ENCODE data around the gene ZSWIM6.

ZSWIM6 gene

GRCh38 chr5:61570767-61571166 lies 238.7 kb downstream of the ZSWIM6 start:
- H3K27ac ChIP-seq (ENCODE audit: low read depth, low read length), result no peak overlapping the region
- no peak overlapping the region for H3K4me2 ChIP-seq (ENCODE audit: low read depth, low read length, poor library complexity, severe bottlenecking)
- no peak overlapping the region for H3K9ac ChIP-seq (ENCODE audit: low read length)
- no peaks in the 10 kb centered on the region for H3K27me3 ChIP-seq (ENCODE audit: low read length)
- H3K4me3 ChIP-seq (ENCODE audit: insufficient read depth, low read length, poor library complexity, severe bottlenecking), result no peak overlapping the region
- H2AFZ ChIP-seq (ENCODE audit: low read depth, low read length, severe bottlenecking), result no peak overlapping the region
- H3K9me3 ChIP-seq (ENCODE audit: insufficient read depth, low read length), result no peaks in the 10 kb centered on the region
- no peaks in the 10 kb centered on the region for H3F3A ChIP-seq (ENCODE audit: insufficient read depth)
- no peaks in the 10 kb centered on the region for H4K20me1 ChIP-seq (ENCODE audit: low read depth, low read length)
- no peaks in the 10 kb centered on the region for H3K79me2 ChIP-seq (ENCODE audit: insufficient read depth, low read length)
- H3K9me2 ChIP-seq (replicated peaks; ENCODE audit: insufficient read depth, low read length), result no peaks in the 10 kb centered on the region
- TF ChIP-seq, protein P1, sequence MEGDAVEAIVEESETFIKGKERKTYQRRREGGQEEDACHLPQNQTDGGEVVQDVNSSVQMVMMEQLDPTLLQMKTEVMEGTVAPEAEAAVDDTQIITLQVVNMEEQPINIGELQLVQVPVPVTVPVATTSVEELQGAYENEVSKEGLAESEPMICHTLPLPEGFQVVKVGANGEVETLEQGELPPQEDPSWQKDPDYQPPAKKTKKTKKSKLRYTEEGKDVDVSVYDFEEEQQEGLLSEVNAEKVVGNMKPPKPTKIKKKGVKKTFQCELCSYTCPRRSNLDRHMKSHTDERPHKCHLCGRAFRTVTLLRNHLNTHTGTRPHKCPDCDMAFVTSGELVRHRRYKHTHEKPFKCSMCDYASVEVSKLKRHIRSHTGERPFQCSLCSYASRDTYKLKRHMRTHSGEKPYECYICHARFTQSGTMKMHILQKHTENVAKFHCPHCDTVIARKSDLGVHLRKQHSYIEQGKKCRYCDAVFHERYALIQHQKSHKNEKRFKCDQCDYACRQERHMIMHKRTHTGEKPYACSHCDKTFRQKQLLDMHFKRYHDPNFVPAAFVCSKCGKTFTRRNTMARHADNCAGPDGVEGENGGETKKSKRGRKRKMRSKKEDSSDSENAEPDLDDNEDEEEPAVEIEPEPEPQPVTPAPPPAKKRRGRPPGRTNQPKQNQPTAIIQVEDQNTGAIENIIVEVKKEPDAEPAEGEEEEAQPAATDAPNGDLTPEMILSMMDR (IDR thresholded peaks at IDR 0.05; ENCODE audit: insufficient read depth, low read length, poor library complexity, severe bottlenecking), result no peak
- TF ChIP-seq EZH2phosphoT487 (conservative IDR thresholded peaks at IDR 0.05; ENCODE audit: low read length), result no peak
- H3K36me3 ChIP-seq (ENCODE audit: low read length), result no peaks in the 10 kb centered on the region

DNA sequence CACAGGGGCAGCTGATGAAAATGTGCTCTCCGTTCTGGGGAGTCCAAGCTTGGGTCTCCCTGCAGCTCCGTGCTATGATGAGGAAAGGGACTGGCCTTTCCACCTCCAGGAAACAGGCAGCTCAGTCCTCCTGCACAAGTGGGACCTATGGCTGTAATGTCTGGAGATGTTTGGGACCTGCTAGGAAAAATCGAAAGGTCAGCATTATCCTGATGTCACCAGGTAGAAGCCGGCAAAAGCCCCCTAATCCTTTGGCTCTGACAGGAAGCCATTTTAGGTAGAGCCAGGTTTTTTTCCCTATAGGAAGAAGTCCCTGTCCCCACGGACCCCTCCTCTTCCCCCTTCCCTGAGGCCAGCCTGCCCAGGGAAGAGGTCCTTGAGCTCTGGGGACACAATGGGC lies 240.9 kb downstream of the ZSWIM6 start:
- H3K27ac ChIP-seq (ENCODE audit: low read depth, low read length), result no peak overlapping the region
- no peak overlapping the region for H3K9ac ChIP-seq (ENCODE audit: low read length)
- no peaks in the 10 kb centered on the region for H3K9me2 ChIP-seq (replicated peaks; ENCODE audit: insufficient read depth, low read length)
- H3K27me3 ChIP-seq (ENCODE audit: low read length), result no peaks in the 10 kb centered on the region
- H3F3A ChIP-seq (ENCODE audit: insufficient read depth), result no peaks in the 10 kb centered on the region
- no peak overlapping the region for H3K4me2 ChIP-seq (ENCODE audit: low read depth, low read length, poor library complexity, severe bottlenecking)
- no peak overlapping the region for H2AFZ ChIP-seq (ENCODE audit: low read depth, low read length, severe bottlenecking)
- H3K79me2 ChIP-seq (ENCODE audit: insufficient read depth, low read length), result no peaks in the 10 kb centered on the region
- no peaks in the 10 kb centered on the region for H4K20me1 ChIP-seq (ENCODE audit: low read depth, low read length)
- no peaks in the 10 kb centered on the region for H3K9me3 ChIP-seq (ENCODE audit: insufficient read depth, low read length)
- H3K4me3 ChIP-seq (ENCODE audit: insufficient read depth, low read length, poor library complexity, severe bottlenecking), result no peak overlapping the region
- TF ChIP-seq, protein P1 (IDR thresholded peaks at IDR 0.05; ENCODE audit: insufficient read depth, low read length, poor library complexity, severe bottlenecking), result no peak
- TF ChIP-seq EZH2phosphoT487 (conservative IDR thresholded peaks at IDR 0.05; ENCODE audit: low read length), result no peak
- H3K36me3 ChIP-seq (ENCODE audit: low read length), result no peaks in the 10 kb centered on the region

- Histone ChIP-seq H3K9me2 (replicated peaks; ENCODE audit: insufficient read depth, low read length) (no peaks in the 10 kb centered on the region), H3K79me2 (ENCODE audit: insufficient read depth, low read length) (no peaks in the 10 kb centered on the region), H4K20me1 (ENCODE audit: low read depth, low read length) (no peaks in the 10 kb centered on the region), H3K27me3 (ENCODE audit: low read length) (no peaks in the 10 kb centered on the region), H3K4me3 (ENCODE audit: insufficient read depth, low read length, poor library complexity, severe bottlenecking) (no peak overlapping the region), H3K27ac (ENCODE audit: low read depth, low read length) (no peak overlapping the region), H3F3A (ENCODE audit: insufficient read depth) (no peaks in the 10 kb centered on the region), H3K36me3 (ENCODE audit: low read length) (no peaks in the 10 kb centered on the region), H2AFZ (ENCODE audit: low read depth, low read length, severe bottlenecking) (no peak overlapping the region), H3K4me2 (ENCODE audit: low read depth, low read length, poor library complexity, severe bottlenecking) (no peak overlapping the region), H3K9me3 (ENCODE audit: insufficient read depth, low read length) (no peaks in the 10 kb centered on the region), H3K9ac (ENCODE audit: low read length) (no peak overlapping the region)
- no peak for TF ChIP-seq EZH2phosphoT487 (conservative IDR thresholded peaks at IDR 0.05; ENCODE audit: low read length)
- TF ChIP-seq, protein P1 (IDR thresholded peaks at IDR 0.05; ENCODE audit: insufficient read depth, low read length, poor library complexity, severe bottlenecking), result no peak
Measured at GRCh38 chr5:61575103-61575502, 243.0 kb downstream of the ZSWIM6 start.
